ENCODE measurements around the gene IFT88.

IFT88 gene

DNA sequence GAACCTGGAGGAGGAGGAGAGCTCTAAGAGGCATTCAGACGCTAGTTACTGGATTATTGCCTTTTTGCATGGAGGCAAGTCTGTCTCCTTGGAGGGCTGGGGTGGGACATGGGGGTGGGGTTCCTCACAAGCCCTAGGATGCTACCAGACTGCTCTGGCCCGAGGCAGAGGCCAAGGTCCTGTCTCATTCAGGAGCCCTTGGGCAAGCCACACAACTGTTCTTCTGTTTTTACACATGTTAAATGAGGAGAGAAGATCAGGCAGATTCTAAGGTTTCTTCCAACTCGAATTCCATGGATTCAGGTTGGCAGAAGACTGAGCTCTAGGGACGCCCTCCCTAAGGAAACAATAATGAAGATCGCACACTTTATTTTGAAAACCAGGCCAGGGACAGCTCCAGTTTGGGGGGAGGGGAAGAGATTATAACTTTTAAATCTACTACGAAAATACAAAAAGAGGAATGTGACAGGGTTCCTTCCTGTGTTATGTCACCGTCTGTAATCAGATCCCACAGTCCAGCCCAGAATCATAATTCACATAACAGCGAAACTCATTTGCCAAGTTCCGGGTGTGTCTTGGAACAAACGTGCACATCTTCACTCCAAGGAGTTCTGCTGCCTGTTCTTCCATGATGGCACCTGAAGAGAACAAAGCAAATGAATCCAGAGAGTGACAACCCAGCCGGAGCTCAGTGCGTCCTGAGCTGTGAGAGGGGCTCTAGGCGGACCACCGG is 161.8 kb downstream of the IFT88 start:
- DNase-seq (ENCODE audit: low read depth), result no peak

DNA sequence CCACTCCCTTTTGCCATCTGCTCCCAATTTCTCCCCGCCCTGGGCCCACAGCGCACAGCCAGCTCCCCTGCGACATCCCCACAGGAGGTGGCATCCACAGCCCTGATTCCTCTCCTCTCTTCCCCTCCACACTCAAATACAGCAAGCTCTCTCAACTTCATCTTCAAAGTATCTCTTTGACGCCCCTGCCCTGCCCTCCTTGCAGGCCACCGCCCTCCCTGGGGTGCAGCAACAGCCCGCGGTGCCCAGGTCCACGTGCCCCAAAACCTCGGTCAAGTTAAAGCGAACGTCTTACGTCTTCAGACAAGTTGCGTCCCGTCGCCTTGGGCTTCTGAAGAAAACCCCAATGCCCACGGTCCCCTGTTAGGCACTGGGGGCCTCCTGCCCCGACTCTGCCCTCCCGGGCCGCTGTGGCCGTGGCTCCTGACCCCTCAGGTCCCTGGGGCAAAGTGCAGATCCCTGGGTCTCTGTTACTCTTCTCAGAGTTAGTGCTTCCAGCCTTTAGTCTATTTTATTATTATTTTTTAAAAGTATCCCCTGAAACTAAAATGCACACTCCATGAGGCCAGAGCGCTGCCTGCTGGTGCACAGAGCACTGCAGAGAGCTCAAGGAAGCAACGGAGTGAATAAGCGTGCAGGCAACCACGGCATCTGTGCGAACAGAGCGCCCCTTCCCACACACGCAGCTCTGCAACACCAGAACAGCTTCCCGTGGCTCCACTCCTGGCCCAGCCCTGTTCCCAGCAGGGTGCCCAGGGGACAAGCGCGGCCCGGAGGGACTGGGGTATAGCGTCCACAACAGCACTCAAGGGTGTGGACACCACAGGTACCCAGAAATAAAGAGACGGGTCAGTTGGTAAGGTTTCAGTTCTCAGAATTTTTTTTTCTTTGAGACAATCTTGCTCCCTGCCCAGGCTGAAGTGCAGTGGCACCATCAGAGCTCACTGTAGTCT is 163.0 kb downstream of the IFT88 start:
- TF ChIP-seq, protein P1, sequence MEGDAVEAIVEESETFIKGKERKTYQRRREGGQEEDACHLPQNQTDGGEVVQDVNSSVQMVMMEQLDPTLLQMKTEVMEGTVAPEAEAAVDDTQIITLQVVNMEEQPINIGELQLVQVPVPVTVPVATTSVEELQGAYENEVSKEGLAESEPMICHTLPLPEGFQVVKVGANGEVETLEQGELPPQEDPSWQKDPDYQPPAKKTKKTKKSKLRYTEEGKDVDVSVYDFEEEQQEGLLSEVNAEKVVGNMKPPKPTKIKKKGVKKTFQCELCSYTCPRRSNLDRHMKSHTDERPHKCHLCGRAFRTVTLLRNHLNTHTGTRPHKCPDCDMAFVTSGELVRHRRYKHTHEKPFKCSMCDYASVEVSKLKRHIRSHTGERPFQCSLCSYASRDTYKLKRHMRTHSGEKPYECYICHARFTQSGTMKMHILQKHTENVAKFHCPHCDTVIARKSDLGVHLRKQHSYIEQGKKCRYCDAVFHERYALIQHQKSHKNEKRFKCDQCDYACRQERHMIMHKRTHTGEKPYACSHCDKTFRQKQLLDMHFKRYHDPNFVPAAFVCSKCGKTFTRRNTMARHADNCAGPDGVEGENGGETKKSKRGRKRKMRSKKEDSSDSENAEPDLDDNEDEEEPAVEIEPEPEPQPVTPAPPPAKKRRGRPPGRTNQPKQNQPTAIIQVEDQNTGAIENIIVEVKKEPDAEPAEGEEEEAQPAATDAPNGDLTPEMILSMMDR (IDR thresholded peaks at IDR 0.05; ENCODE audit: insufficient read depth, low read depth, low read length, missing control alignments), result no peak
- H3K4me3 ChIP-seq (ENCODE audit: low read length), result no peak overlapping the region
- no peak for DNase-seq (ENCODE audit: low read depth)

More for the DNA sequence above, 161.8 kb downstream of the IFT88 start:
- TF ChIP-seq, protein P1 (IDR thresholded peaks at IDR 0.05; ENCODE audit: insufficient read depth, low read depth, low read length, missing control alignments), result no peak
- H3K4me3 ChIP-seq (ENCODE audit: low read length), result no peak overlapping the region

DNA sequence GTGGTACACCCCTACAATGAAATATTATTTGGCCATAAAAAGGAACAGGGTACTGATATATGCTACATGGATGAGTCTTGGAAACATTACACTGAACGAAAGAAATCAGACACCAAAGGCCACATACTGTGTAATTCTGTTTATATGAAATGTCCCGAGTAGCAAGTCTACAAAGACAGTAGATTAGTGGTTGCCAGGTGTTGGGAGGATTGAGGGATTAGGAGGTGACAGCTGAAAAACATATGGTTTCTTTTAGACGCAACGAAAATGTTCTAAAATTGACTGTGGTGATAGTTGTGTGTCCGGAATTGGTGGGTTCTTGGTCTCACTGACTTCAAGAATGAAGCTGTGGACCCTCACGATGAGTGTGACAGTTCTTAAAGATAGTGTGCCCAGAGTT is 171.7 kb downstream of the IFT88 start:
- DNase-seq (ENCODE audit: low read depth), result no peak
- TF ChIP-seq, protein P1 (IDR thresholded peaks at IDR 0.05; ENCODE audit: insufficient read depth, low read depth, low read length, missing control alignments), result no peak
- H3K4me3 ChIP-seq (ENCODE audit: low read length), result no peak overlapping the region

DNA sequence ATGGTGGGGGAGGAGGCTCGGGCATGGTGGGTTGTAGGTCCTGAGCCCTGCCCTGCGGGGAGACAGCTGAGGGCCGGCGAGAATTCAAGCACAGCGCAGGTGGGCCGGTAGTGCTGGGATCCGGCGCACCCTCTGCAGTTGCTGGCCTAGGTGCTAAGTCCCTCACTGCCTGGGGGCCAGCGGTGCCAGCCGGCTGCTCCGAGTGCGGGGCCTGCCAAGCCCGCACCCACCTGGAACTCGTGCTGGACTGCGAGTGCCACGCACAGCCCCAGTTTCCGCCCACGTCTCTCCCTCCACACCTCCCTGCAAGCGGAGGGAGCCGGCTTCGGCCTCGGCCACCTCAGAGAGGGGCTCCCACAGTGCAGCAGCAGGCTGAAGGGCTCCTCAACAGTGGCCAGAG is 173.1 kb downstream of the IFT88 start:
- DNase-seq (ENCODE audit: low read depth), result no peak
- TF ChIP-seq, protein P1 (IDR thresholded peaks at IDR 0.05; ENCODE audit: insufficient read depth, low read depth, low read length, missing control alignments), result no peak
- no peak overlapping the region for H3K4me3 ChIP-seq (ENCODE audit: low read length)

Data from epithelial cell of esophagus (primary cell).